ENCODE data around the gene CD38.

DNA sequence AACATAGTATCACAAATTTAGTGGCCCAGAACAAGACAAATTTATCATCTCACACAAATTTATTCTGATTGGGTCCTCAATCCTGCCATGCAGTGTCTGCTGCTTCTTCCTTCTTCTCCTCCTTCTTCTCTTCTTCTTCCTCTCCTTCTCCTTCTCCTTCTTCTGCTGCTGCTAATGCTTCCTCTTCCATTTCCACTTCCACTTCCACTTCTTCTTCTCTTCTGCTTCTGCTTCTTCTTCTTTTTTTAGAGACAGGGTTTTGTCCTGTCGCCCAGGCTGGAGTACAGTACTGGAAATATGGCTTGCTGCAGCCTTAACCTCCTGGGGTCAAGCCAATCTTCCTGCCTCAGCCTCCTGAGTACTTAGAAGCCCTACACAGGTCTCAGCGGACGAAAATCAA lies 122.9 kb downstream of the CD38 start:
- TF ChIP-seq, protein P1, sequence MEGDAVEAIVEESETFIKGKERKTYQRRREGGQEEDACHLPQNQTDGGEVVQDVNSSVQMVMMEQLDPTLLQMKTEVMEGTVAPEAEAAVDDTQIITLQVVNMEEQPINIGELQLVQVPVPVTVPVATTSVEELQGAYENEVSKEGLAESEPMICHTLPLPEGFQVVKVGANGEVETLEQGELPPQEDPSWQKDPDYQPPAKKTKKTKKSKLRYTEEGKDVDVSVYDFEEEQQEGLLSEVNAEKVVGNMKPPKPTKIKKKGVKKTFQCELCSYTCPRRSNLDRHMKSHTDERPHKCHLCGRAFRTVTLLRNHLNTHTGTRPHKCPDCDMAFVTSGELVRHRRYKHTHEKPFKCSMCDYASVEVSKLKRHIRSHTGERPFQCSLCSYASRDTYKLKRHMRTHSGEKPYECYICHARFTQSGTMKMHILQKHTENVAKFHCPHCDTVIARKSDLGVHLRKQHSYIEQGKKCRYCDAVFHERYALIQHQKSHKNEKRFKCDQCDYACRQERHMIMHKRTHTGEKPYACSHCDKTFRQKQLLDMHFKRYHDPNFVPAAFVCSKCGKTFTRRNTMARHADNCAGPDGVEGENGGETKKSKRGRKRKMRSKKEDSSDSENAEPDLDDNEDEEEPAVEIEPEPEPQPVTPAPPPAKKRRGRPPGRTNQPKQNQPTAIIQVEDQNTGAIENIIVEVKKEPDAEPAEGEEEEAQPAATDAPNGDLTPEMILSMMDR (IDR thresholded peaks at IDR 0.05), result no peak
- no peak for TF ChIP-seq POLR2A (IDR thresholded peaks at IDR 0.05)

Data from body of pancreas (tissue), 4 donors.